Neuronal stem cell (in vitro differentiated cells): ENCODE results near the gene EPB41L4B.
"Not testable (repeated sequence)": the region's sequence is repeated elsewhere in the genome, so short reads cannot be mapped to it uniquely, and the experiment has no call there.

ENCODE experiments used
- DNase-seq: peaks from one replicate; pipeline ENCODE4 v3.0.0-alpha.2; 2013; ENCODE audit warnings: low spot score
- H2AFZ ChIP-seq: one replicate; pipeline ENCODE4 v1.6.1; 2013; ENCODE audit warnings: mild to moderate bottlenecking, low read length, inconsistent platforms
- H2AK5ac ChIP-seq: 2 replicates; pipeline ENCODE4 v1.6.1; 2013; ENCODE audit warnings: low read depth, mild to moderate bottlenecking, inconsistent platforms, low read length, moderate library complexity, mixed read lengths
- H2BK120ac ChIP-seq: 2 replicates; pipeline ENCODE4 v1.6.1; 2013; ENCODE audit warnings: low read depth, mild to moderate bottlenecking, inconsistent platforms, low read length, moderate library complexity, mixed read lengths
- H2BK12ac ChIP-seq: one replicate; pipeline ENCODE4 v1.6.1; 2013; ENCODE audit warnings: low read length, inconsistent platforms
- H2BK15ac ChIP-seq: 2 replicates; pipeline ENCODE4 v1.6.1; 2013; ENCODE audit warnings: mild to moderate bottlenecking, low read length, inconsistent platforms, mixed read lengths
- H2BK5ac ChIP-seq: one replicate; pipeline ENCODE4 v1.6.1; 2013; ENCODE audit warnings: inconsistent platforms, mild to moderate bottlenecking, low read length, moderate library complexity
- H3K14ac ChIP-seq: one replicate; pipeline ENCODE4 v1.6.1; 2013; ENCODE audit warnings: low read length, inconsistent platforms
- H3K18ac ChIP-seq: 2 replicates; pipeline ENCODE4 v1.6.1; 2013; ENCODE audit warnings: low read length, inconsistent platforms
- H3K23ac ChIP-seq: 2 replicates; pipeline ENCODE4 v1.6.1; 2013; ENCODE audit warnings: low read depth, mild to moderate bottlenecking, mixed read lengths, low read length, inconsistent platforms; ENCODE audit not compliant: poor library complexity
- H3K27ac ChIP-seq: replicated peaks from 3 replicates; pipeline ENCODE4 v1.5.1; 2013; ENCODE audit warnings: low read length, inconsistent platforms
- H3K27me3 ChIP-seq, 3 experiments: 2 replicates each; pipeline ENCODE4 v1.6.1; 2013; ENCODE audit warnings: low read length in 3 of 3, mild to moderate bottlenecking in 2 of 3, inconsistent platforms in 1 of 3, low read depth in 1 of 3, mixed read lengths in 1 of 3, moderate library complexity in 1 of 3; ENCODE audit not compliant: control insufficient read depth in 3 of 3, insufficient read depth in 3 of 3
- H3K36me3 ChIP-seq, 2 donors: replicated peaks in 1 of 2; 2 replicates each; pipeline ENCODE4 v1.6.1; 2013; ENCODE audit warnings: low read length in 2 of 2; ENCODE audit not compliant: control insufficient read depth in 2 of 2, insufficient read depth in 2 of 2
- H3K4ac ChIP-seq: 2 replicates; pipeline ENCODE4 v1.6.1; 2013; ENCODE audit warnings: inconsistent platforms, mild to moderate bottlenecking, low read length, moderate library complexity
- H3K4me1 ChIP-seq, 2 donors: 1 replicate in 1 of 2; 2 replicates in 1 of 2; pipeline ENCODE4 v1.6.1; 2013; ENCODE audit warnings: low read length in 2 of 2, low read depth in 1 of 2; ENCODE audit not compliant: control insufficient read depth in 2 of 2, insufficient read depth in 1 of 2
- H3K4me2 ChIP-seq: one replicate; pipeline ENCODE4 v1.6.1; 2013; ENCODE audit warnings: mild to moderate bottlenecking, low read length, inconsistent platforms; ENCODE audit not compliant: insufficient read depth, poor library complexity, severe bottlenecking
- H3K4me3 ChIP-seq, 2 donors: 2 replicates each; pipeline ENCODE4 v1.5.1; 2013; ENCODE audit warnings: low read length in 2 of 2, mild to moderate bottlenecking in 2 of 2, inconsistent platforms in 1 of 2, moderate library complexity in 1 of 2
- H3K79me1 ChIP-seq: one replicate; pipeline ENCODE4 v1.6.1; 2013; ENCODE audit warnings: low read depth, mild to moderate bottlenecking, inconsistent platforms, low read length, moderate library complexity
- H3K9ac ChIP-seq: one replicate; pipeline ENCODE4 v1.6.1; 2013; ENCODE audit warnings: mild to moderate bottlenecking, low read depth, low read length, inconsistent platforms; ENCODE audit not compliant: poor library complexity
- H3K9me3 ChIP-seq, 2 donors: replicated peaks in 1 of 2; 2 replicates each; pipeline versions ENCODE3 to v1.6.1; 2013; ENCODE audit warnings: low read length in 2 of 2, mild to moderate bottlenecking in 2 of 2, inconsistent platforms in 1 of 2, low read depth in 1 of 2, mixed read lengths in 1 of 2, moderate library complexity in 1 of 2; ENCODE audit not compliant: control insufficient read depth in 2 of 2, insufficient read depth in 1 of 2
- H4K8ac ChIP-seq: one replicate; pipeline ENCODE4 v1.6.1; 2013; ENCODE audit warnings: low read depth, mild to moderate bottlenecking, inconsistent platforms, low read length, moderate library complexity
- H4K91ac ChIP-seq: one replicate; pipeline ENCODE4 v1.6.1; 2013; ENCODE audit warnings: low read length, low read depth, mild to moderate bottlenecking, inconsistent platforms; ENCODE audit not compliant: poor library complexity
- WGBS, 2 donors: extraction: QIAGEN DNeasy Blood & Tissue Kit; methylation state at CpG; one replicate each; pipeline ENCODE4 v1.1.7; 2013; ENCODE audit warnings: missing lambda C conversion rate in 2 of 2, mixed read lengths in 1 of 2; ENCODE audit not compliant: insufficient read length in 2 of 2, insufficient replicate concordance in 1 of 2; ENCODE audit errors: extremely low coverage in 2 of 2; 5-methylcytosine and 5-hydroxymethylcytosine counted together

The EPB41L4B gene

GRCh38 chr9:109286981-109287380 lies 33.9 kb downstream of the EPB41L4B start:
- Histone ChIP-seq H3K79me1 (no peaks in the 10 kb centered on the region), H3K9ac (no peak overlapping the region), H4K91ac (no peak overlapping the region), H3K36me3 (no peaks in the 10 kb centered on the region), H2BK12ac (no peak overlapping the region), H3K27ac (no peak overlapping the region), H3K23ac (no peak overlapping the region), H2BK120ac (no peak overlapping the region), H3K9me3 (peaks cover 0 to 5% of the 10 kb centered on the region in 2 donors), H3K4ac (no peak overlapping the region), H4K8ac (no peak overlapping the region), H2BK5ac (no peak overlapping the region), H3K27me3 (no peaks in the 10 kb centered on the region), H3K4me3 (no peak overlapping the region), H3K18ac (no peak overlapping the region), H3K4me1 (no peaks in the 10 kb centered on the region), H2BK15ac (no peak overlapping the region), H2AFZ (no peak overlapping the region), H3K4me2 (no peak overlapping the region), H3K14ac (no peak overlapping the region), H2AK5ac (no peak overlapping the region)
- DNase-seq: no peak

- Histone ChIP-seq H3K27ac (no peak overlapping the region), H3K79me1 (no peaks in the 10 kb centered on the region)
Measured at GRCh38 chr9:109286571-109286977, 34.3 kb downstream of the EPB41L4B start.

GRCh38 chr9:109283672-109284071 lies 37.2 kb downstream of the EPB41L4B start:
- not testable (repeated sequence) for H4K8ac ChIP-seq, H3K36me3 ChIP-seq, H3K23ac ChIP-seq, H3K4me1 ChIP-seq, H3K14ac ChIP-seq, H3K18ac ChIP-seq, H3K4me2 ChIP-seq, H2BK15ac ChIP-seq, H2AK5ac ChIP-seq, H3K9me3 ChIP-seq, H3K79me1 ChIP-seq, H3K9ac ChIP-seq, H3K4me3 ChIP-seq, DNase-seq, H2AFZ ChIP-seq, H2BK5ac ChIP-seq, H2BK12ac ChIP-seq, H3K27me3 ChIP-seq, H3K4ac ChIP-seq, H4K91ac ChIP-seq, H2BK120ac ChIP-seq, H3K27ac ChIP-seq
- WGBS, 2 donors: no CpG with 5 or more reads among the region's 2 CpGs

More at GRCh38 chr9:109286571-109286977, 34.3 kb downstream of the EPB41L4B start:
- DNase-seq: no peak
- Histone ChIP-seq H2AK5ac (no peak overlapping the region), H2BK5ac (no peak overlapping the region), H2BK12ac (no peak overlapping the region), H3K4me2 (no peak overlapping the region), H3K4me3 (no peak overlapping the region), H4K8ac (no peak overlapping the region), H2BK120ac (no peak overlapping the region), H3K23ac (no peak overlapping the region), H2AFZ (no peak overlapping the region), H3K18ac (no peak overlapping the region), H2BK15ac (no peak overlapping the region), H3K9me3 (peaks cover 0 to 7% of the 10 kb centered on the region in 2 donors), H3K4me1 (no peaks in the 10 kb centered on the region), H3K4ac (no peak overlapping the region), H3K9ac (no peak overlapping the region), H3K14ac (no peak overlapping the region), H3K27me3 (no peaks in the 10 kb centered on the region), H3K36me3 (no peaks in the 10 kb centered on the region), H4K91ac (no peak overlapping the region)
- WGBS, 2 donors: no CpG with 5 or more reads among the region's 4 CpGs

- no peak for DNase-seq
- H3K27me3 ChIP-seq: no peaks in the 10 kb centered on the region
- H2BK12ac ChIP-seq: no peak overlapping the region
- H3K4me3 ChIP-seq: no peak overlapping the region
- H3K14ac ChIP-seq: no peak overlapping the region
- no peak overlapping the region for H3K4me2 ChIP-seq
- no peak overlapping the region for H3K18ac ChIP-seq
- no peak overlapping the region for H4K91ac ChIP-seq
- H3K4me1 ChIP-seq: no peaks in the 10 kb centered on the region
- peaks cover 0 to 10% of the 10 kb centered on the region in 2 donors for H3K9me3 ChIP-seq
- H3K23ac ChIP-seq: no peak overlapping the region
- H3K9ac ChIP-seq: no peak overlapping the region
- no peak overlapping the region for H2AK5ac ChIP-seq
- H3K79me1 ChIP-seq: no peaks in the 10 kb centered on the region
- no peak overlapping the region for H3K27ac ChIP-seq
- no CpG with 5 or more reads among the region's 3 CpGs for WGBS, 2 donors
- H2BK5ac ChIP-seq: no peak overlapping the region
- no peak overlapping the region for H2BK120ac ChIP-seq
- no peak overlapping the region for H3K4ac ChIP-seq
- H4K8ac ChIP-seq: no peak overlapping the region
- no peak overlapping the region for H2BK15ac ChIP-seq
- no peak overlapping the region for H2AFZ ChIP-seq
- H3K36me3 ChIP-seq: no peaks in the 10 kb centered on the region
Measured at GRCh38 chr9:109283012-109283411, 37.8 kb downstream of the EPB41L4B start.
